AG10803 (cell line): ENCODE data around the gene RNF41.

Source experiments
- DNase-seq: peaks from one replicate; pipeline ENCODE4 v3.0.0; 2010; ENCODE audit warnings: low read depth
- H3K4me3 ChIP-seq: 2 replicates; pipeline ENCODE4 v1.5.1; 2011; ENCODE audit warnings: mild to moderate bottlenecking, low read length, control low read depth
- CTCF ChIP-seq: conservative IDR thresholded peaks from 2 replicates; pipeline ENCODE4 v1.5.1; 2011; ENCODE audit warnings: mild to moderate bottlenecking, low read length, control low read depth, inconsistent platforms

Gene RNF41

GRCh38 chr12:56189918-56190694 lies 31.6 kb downstream of the RNF41 start:
- TF ChIP-seq CTCF = no peak
- DNase-seq = peak; percentile 75

GRCh38 chr12:56189099-56189917 lies 32.4 kb downstream of the RNF41 start, which contains the start of gene SMARCC2:
TSS of gene SMARCC2 (minus strand) at chr12:56189483. CDS start at chr12:56189461, 22 bp downstream.
- DNase-seq = peak; percentile 82
- peak; percentile 53 for TF ChIP-seq CTCF
- H3K4me3 ChIP-seq = peak within 1 kb of the TSS; percentile 84

More at GRCh38 chr12:56189918-56190694, 31.6 kb downstream of the RNF41 start:
- peak overlapping the region; percentile 82 for H3K4me3 ChIP-seq

- no peak for DNase-seq
- no peak for TF ChIP-seq CTCF
- H3K4me3 ChIP-seq = peak overlapping the region; percentile 84
Measured at GRCh38 chr12:56188778-56189098, 33.0 kb downstream of the RNF41 start.

DNA sequence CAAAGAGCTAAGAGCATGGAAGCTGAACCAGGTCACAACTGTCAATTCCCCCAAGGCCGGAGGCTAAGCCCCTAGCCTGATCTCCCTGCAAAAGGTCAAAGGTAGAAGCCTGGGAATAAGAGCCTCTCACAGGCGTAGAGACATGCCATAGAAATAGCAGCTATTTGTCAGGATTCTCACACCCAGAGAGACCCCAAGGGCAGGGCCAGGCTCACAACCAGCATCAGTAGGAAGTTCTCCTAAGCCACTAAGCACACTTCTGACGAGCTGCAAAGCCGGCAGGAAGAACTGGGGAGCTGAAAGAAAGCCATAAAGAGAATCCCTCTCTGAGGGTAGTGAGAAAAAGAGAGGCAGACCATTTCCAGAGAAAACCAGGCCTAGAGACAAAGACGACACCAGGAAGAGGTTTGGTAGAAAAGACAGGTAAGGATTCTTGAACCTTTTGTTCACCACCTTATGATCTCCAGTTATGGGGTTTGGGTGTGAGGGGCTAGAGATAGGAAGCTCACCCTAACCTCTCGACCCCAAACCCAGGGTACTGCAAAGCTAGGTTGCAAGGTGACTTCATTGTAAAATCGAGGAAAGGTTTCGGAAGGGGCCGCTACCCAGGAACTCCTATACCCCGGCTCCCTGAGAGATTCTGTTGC lies 33.5 kb downstream of the RNF41 start:
- TF ChIP-seq CTCF = no peak
- H3K4me3 ChIP-seq = peak overlapping the region; percentile 84
- DNase-seq = no peak

DNA sequence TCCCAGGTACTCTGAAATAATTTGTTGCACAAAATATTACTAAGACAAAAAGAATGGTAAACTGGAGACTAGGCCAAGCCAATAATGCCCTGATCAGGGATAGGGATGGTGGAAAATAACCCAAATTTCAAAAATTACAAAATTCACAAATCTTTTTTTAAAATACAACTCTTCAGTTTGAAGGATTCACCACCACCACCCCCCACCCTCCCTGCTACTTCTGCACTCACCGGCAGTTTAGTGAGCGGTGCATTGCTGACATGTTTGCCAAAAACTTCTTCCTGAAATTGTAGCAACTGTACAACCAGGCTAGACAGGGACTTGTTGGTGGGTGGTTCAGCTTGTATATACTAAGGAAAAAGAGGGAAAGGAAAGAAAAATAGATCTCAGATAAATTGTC lies 34.8 kb downstream of the RNF41 start:
- no peak overlapping the region for H3K4me3 ChIP-seq
- DNase-seq = no peak
- TF ChIP-seq CTCF = no peak

DNA sequence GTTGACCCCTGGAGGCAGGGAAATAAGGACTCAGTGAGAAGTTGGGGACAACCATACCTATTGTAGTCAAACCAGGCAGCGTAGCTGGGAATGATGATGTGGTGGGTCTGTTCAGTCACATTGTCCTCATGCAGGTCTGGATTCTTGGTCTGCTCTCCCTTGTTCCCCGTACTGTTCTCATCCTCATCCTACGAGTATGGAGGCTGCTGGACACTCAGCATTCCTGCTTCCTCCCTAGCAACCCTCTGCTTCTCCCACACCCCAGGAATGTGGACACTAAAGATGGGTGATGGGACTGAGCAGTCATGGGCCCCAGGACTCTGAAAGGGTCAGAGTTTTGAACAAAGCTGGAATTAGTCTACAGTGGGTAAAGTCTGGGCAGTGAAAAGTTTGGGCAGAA lies 43.4 kb downstream of the RNF41 start:
- TF ChIP-seq CTCF = no peak
- no peak for DNase-seq
- H3K4me3 ChIP-seq = no peak overlapping the region
